HCT116 (cell line): ENCODE results near the gene SLC38A6. TPM values are rescaled to one million over a fixed set of nuclear protein-coding genes. Genes with fewer than 3 reads are reported as not detected.

ENCODE experiments used
- ATAC-seq: fragments of 200-7000 bp; cut with Tn5 transposase; 2 replicates; pipeline ENCODE4 v1.9.1; 2020; ENCODE audit warnings: mild to moderate bottlenecking, moderate library complexity
- BruUV-seq: library from RNA; stranded (reverse); fragments of 400-500 nt; replicated peaks from 2 replicates; lab custom pipeline; 2021; lab: Mats Ljungman, UMichigan
- CTCF ChIA-PET: fragments of 300-600 bp; sonication (Branson Sonifier 250); formaldehyde crosslinking; loops from one replicate; lab custom pipeline; 2021; ENCODE audit warnings: antibody characterized with exemption; lab: Charles Lee
- POLR2A ChIA-PET: fragments of 300-600, 350-600 bp; sonication (Branson Sonifier 250); formaldehyde crosslinking; loops from one replicate; lab custom pipeline; 2021; ENCODE audit warnings: antibody characterized with exemption; lab: Charles Lee
- RAD21 ChIA-PET, 2 experiments: fragments of 300-600 bp; sonication (Branson Sonifier 250); formaldehyde crosslinking; loops; one replicate each; lab custom pipeline; 2023; ENCODE audit warnings: low total read pairs in 2 of 2; ENCODE audit not compliant: uncharacterized antibody in 2 of 2, unreplicated experiment in 2 of 2, low non-redundant PET in 1 of 2; lab: Charles Lee
- DNase-seq: peaks from one replicate; pipeline ENCODE4 v3.0.0-alpha.2; 2010; ENCODE audit warnings: low read depth, low spot score
- H2AFZ ChIP-seq: fragments of 200-600 bp; shearing (Covaris generic), sonication (generic); 2 replicates; pipeline ENCODE4 v1.6.1; 2017; ENCODE audit warnings: low read depth, mixed run types, mixed read lengths, antibody characterized with exemption, low read length; ENCODE audit not compliant: poor library complexity, severe bottlenecking
- H3K27ac ChIP-seq: 2 replicates; pipeline ENCODE4 v1.5.1; 2012; ENCODE audit warnings: low read depth, low read length
- H3K27me3 ChIP-seq: fragments of 200-600 bp; sonication (generic); 2 replicates; pipeline ENCODE4 v1.6.1; 2016; ENCODE audit warnings: mixed run types, low read length, mixed read lengths; ENCODE audit not compliant: insufficient read depth
- H3K36me3 ChIP-seq, 2 experiments: fragments of 200-500 bp in 1 of 2; fragments of 200-600 bp in 1 of 2; sonication (Bioruptor generic) in 1 of 2; sonication (generic) in 1 of 2; 2 replicates each; pipeline versions ENCODE4 v1.5.1 to v1.6.1; 2014 to 2016; ENCODE audit warnings: low read length in 2 of 2, inconsistent platforms in 1 of 2, mixed read lengths in 1 of 2, mixed run types in 1 of 2; ENCODE audit not compliant: insufficient read depth in 2 of 2, control insufficient read depth in 1 of 2
- H3K4me1 ChIP-seq, 2 experiments: fragments of 200-600 bp in 1 of 2; sonication (generic) in 1 of 2; 2 replicates each; pipeline versions ENCODE4 v1.5.1 to v1.6.1; 2012 to 2017; ENCODE audit warnings: low read length in 2 of 2, inconsistent platforms in 1 of 2, mild to moderate bottlenecking in 1 of 2, mixed read lengths in 1 of 2, mixed run types in 1 of 2, moderate library complexity in 1 of 2; ENCODE audit not compliant: insufficient read depth in 2 of 2, control insufficient read depth in 1 of 2
- H3K4me2 ChIP-seq: fragments of 200-600 bp; sonication (generic); 2 replicates; pipeline ENCODE4 v1.6.1; 2017; ENCODE audit warnings: mixed run types, low read length, mixed read lengths
- H3K4me3 ChIP-seq, 2 experiments: fragments of 200-600 bp in 1 of 2; sonication (generic) in 1 of 2; replicated peaks in 1 of 2; 2 replicates each; pipeline ENCODE4 v1.5.1; 2011 to 2016; ENCODE audit warnings: low read length in 2 of 2, control low read depth in 1 of 2, low read depth in 1 of 2, mild to moderate bottlenecking in 1 of 2, mixed read lengths in 1 of 2, mixed run types in 1 of 2
- H3K79me2 ChIP-seq: fragments of 200-600 bp; sonication (generic); 2 replicates; pipeline ENCODE4 v1.6.1; 2017; ENCODE audit warnings: mild to moderate bottlenecking, mixed run types, low read length, moderate library complexity, mixed read lengths; ENCODE audit not compliant: insufficient read depth
- H3K9ac ChIP-seq: fragments of 200-600 bp; sonication (generic); 2 replicates; pipeline ENCODE4 v1.6.1; 2016; ENCODE audit warnings: low read length, mixed read lengths
- H3K9me2 ChIP-seq: fragments of 200-600 bp; sonication (generic), shearing (Covaris generic); 2 replicates; pipeline ENCODE4 v1.6.1; 2017; ENCODE audit warnings: mixed run types, mild to moderate bottlenecking, moderate library complexity; ENCODE audit not compliant: insufficient read depth
- H3K9me3 ChIP-seq, 2 experiments: fragments of 200-500 bp in 1 of 2; fragments of 200-600 bp in 1 of 2; sonication (Bioruptor generic) in 1 of 2; sonication (generic) in 1 of 2; 2 replicates each; pipeline ENCODE4 v1.6.1; 2014 to 2017; ENCODE audit warnings: low read length in 2 of 2, mixed read lengths in 2 of 2, inconsistent platforms in 1 of 2, low read depth in 1 of 2, mild to moderate bottlenecking in 1 of 2, mixed run types in 1 of 2, moderate library complexity in 1 of 2; ENCODE audit not compliant: control insufficient read depth in 1 of 2, insufficient read depth in 1 of 2
- H4K20me1 ChIP-seq: fragments of 200-600 bp; sonication (generic), shearing (Covaris generic); 2 replicates; pipeline ENCODE4 v1.6.1; 2017; ENCODE audit warnings: mixed run types, mild to moderate bottlenecking, moderate library complexity; ENCODE audit not compliant: insufficient read depth
- CBX3 ChIP-seq: IDR thresholded peaks from 2 replicates; pipeline ENCODE4 v1.6.1; 2012; ENCODE audit warnings: low read depth
- CEBPB ChIP-seq: IDR thresholded peaks from 2 replicates; pipeline ENCODE4 v1.6.1; 2012; ENCODE audit warnings: low read depth
- CTCF ChIP-seq, 3 experiments: fragments of 200-600 bp in 1 of 3; sonication (generic) in 1 of 3; IDR thresholded peaks in 2 of 3; conservative IDR thresholded peaks in 1 of 3; 2 replicates each; pipeline ENCODE4 v1.5.1; 2012 to 2017; ENCODE audit warnings: low read depth in 2 of 3, low read length in 2 of 3, antibody characterized with exemption in 1 of 3, borderline replicate concordance in 1 of 3, control low read depth in 1 of 3, mild to moderate bottlenecking in 1 of 3, mixed read lengths in 1 of 3, mixed run types in 1 of 3, moderate library complexity in 1 of 3; ENCODE audit not compliant: insufficient read depth in 1 of 3
- EGR1 ChIP-seq: IDR thresholded peaks from 2 replicates; pipeline ENCODE4 v1.6.1; 2012; ENCODE audit warnings: low read depth
- ELF1 ChIP-seq: IDR thresholded peaks from 2 replicates; pipeline ENCODE4 v1.6.1; 2012; ENCODE audit warnings: low read depth, borderline replicate concordance
- EZH2 ChIP-seq: fragments of 200-600 bp; sonication (generic); IDR thresholded peaks from 2 replicates; pipeline ENCODE4 v1.6.1; 2017; ENCODE audit warnings: antibody characterized with exemption, mixed run types
- EZH2phosphoT487 ChIP-seq: fragments of 200-600 bp; IDR thresholded peaks from 2 replicates; pipeline ENCODE4 v1.6.1; 2018; ENCODE audit warnings: antibody characterized with exemption, borderline replicate concordance
- FOSL1 ChIP-seq: IDR thresholded peaks from 2 replicates; pipeline ENCODE4 v1.6.1; 2012; ENCODE audit warnings: low read depth
- POLR2AphosphoS5 ChIP-seq: IDR thresholded peaks from 2 replicates; pipeline ENCODE4 v1.6.1; 2011; ENCODE audit warnings: mild to moderate bottlenecking, low read depth, low read length, moderate library complexity
- RAD21 ChIP-seq: IDR thresholded peaks from 2 replicates; pipeline ENCODE4 v1.6.1; 2012; ENCODE audit warnings: low read depth, mild to moderate bottlenecking
- SIN3A ChIP-seq: IDR thresholded peaks from 2 replicates; pipeline ENCODE4 v1.6.1; 2012; ENCODE audit warnings: low read depth
- SP1 ChIP-seq: IDR thresholded peaks from 2 replicates; pipeline ENCODE4 v1.6.1; 2012; ENCODE audit warnings: low read depth
- SRF ChIP-seq: IDR thresholded peaks from 2 replicates; pipeline ENCODE4 v1.6.1; 2012; ENCODE audit warnings: low read depth
- TCF7L2 ChIP-seq: IDR thresholded peaks from 2 replicates; pipeline ENCODE4 v1.7.0; 2011; ENCODE audit warnings: borderline replicate concordance, inconsistent platforms; ENCODE audit not compliant: insufficient read depth, insufficient read length; ENCODE audit errors: extremely low read depth
- ZFX ChIP-seq: fragments of 450-650 bp; IDR thresholded peaks from 2 replicates; pipeline ENCODE4 v1.6.1; 2017
- intact Hi-C: fragments of 100-400 bp; cut with micrococcal nuclease; formaldehyde crosslinking; loops from 2 replicates; pipeline ENCODE4 v1.10.0; 2022
- total RNA-seq: library from RNA; stranded (reverse); gene quantifications from one replicate; pipeline ENCODE4 v1.2.1, GENCODE V29; 2021; ENCODE audit not compliant: unreplicated experiment
- TF ChIP-seq, protein P1 (sequence below): IDR thresholded peaks from 2 replicates; pipeline ENCODE4 v1.6.1; 2012; ENCODE audit warnings: low read depth
- TF ChIP-seq, protein P2 (sequence below): IDR thresholded peaks from 2 replicates; pipeline ENCODE4 v1.6.1; 2012
- TF ChIP-seq, protein P3 (sequence below): IDR thresholded peaks from 2 replicates; pipeline ENCODE4 v1.6.1; 2011; ENCODE audit warnings: mild to moderate bottlenecking, low read length, moderate library complexity; ENCODE audit not compliant: insufficient replicate concordance; ENCODE audit errors: extremely low read depth

Gene SLC38A6
- total RNA-seq, 1 experiment from 2014 or later: 9.5 TPM

- TF ChIP-seq, protein P1, sequence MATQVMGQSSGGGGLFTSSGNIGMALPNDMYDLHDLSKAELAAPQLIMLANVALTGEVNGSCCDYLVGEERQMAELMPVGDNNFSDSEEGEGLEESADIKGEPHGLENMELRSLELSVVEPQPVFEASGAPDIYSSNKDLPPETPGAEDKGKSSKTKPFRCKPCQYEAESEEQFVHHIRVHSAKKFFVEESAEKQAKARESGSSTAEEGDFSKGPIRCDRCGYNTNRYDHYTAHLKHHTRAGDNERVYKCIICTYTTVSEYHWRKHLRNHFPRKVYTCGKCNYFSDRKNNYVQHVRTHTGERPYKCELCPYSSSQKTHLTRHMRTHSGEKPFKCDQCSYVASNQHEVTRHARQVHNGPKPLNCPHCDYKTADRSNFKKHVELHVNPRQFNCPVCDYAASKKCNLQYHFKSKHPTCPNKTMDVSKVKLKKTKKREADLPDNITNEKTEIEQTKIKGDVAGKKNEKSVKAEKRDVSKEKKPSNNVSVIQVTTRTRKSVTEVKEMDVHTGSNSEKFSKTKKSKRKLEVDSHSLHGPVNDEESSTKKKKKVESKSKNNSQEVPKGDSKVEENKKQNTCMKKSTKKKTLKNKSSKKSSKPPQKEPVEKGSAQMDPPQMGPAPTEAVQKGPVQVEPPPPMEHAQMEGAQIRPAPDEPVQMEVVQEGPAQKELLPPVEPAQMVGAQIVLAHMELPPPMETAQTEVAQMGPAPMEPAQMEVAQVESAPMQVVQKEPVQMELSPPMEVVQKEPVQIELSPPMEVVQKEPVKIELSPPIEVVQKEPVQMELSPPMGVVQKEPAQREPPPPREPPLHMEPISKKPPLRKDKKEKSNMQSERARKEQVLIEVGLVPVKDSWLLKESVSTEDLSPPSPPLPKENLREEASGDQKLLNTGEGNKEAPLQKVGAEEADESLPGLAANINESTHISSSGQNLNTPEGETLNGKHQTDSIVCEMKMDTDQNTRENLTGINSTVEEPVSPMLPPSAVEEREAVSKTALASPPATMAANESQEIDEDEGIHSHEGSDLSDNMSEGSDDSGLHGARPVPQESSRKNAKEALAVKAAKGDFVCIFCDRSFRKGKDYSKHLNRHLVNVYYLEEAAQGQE: no peak
- TF ChIP-seq, protein P2, sequence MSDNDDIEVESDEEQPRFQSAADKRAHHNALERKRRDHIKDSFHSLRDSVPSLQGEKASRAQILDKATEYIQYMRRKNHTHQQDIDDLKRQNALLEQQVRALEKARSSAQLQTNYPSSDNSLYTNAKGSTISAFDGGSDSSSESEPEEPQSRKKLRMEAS: no peak
- TF ChIP-seq SRF (no peak), FOSL1 (no peak)
These were observed 50.0 kb downstream of the SLC38A6 start (continued) for GRCh38 chr14:61031026-61031425.

DNA sequence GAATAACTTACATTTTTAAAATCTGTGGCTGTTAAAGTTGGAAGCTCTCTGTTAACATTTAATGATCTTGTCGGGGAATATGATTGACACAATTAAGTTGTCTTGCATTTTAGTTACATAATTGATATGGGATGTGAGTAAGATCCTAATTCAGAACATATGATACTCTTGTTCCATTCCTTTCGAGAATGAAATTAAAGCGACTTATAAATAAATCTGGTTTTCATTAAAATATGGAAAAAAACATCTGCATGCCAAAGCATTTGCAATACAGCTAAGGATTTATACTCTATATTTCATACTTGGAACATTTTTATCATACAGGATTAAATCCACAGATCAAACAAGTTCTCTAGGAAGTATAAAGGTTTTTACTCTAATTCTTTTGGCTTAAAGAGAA, 52.0 kb downstream of the SLC38A6 start:
- Histone ChIP-seq H4K20me1 (no peaks in the 10 kb centered on the region), H3K9me3 (no peaks in the 10 kb centered on the region), H3K79me2 (no peaks in the 10 kb centered on the region), H3K4me2 (no peak overlapping the region), H3K27ac (no peak overlapping the region), H3K4me1 (no peaks in the 10 kb centered on the region), H3K27me3 (no peaks in the 10 kb centered on the region), H3K4me3 (no peak overlapping the region), H3K9ac (no peak overlapping the region), H3K9me2 (0 out of 2 replicates have a peak, but pooled peaks cover under 1% of the 10 kb centered on the region), H2AFZ (no peak overlapping the region), H3K36me3 (no peaks in the 10 kb centered on the region)
- no peak for DNase-seq
- RAD21 ChIA-PET: no interaction called here
- BruUV-seq: no TSS peak
- TF ChIP-seq SRF (no peak), EGR1 (no peak), EZH2 (no peak), SIN3A (no peak), CEBPB (no peak), ELF1 (no peak), SP1 (no peak), TCF7L2 (no peak), EZH2phosphoT487 (no peak), FOSL1 (no peak), RAD21 (no peak), CBX3 (no peak), ZFX (no peak), CTCF (IDR thresholded peaks at IDR 0.05 in 2 of 3, conservative IDR thresholded peaks at IDR 0.05 in 1 of 3; ENCODE audit: borderline replicate concordance in 1 of 3, insufficient read depth in 1 of 3, low read depth in 2 of 3, low read length in 2 of 3) (no peak), POLR2AphosphoS5 (no peak)
- TF ChIP-seq, protein P2: no peak
- TF ChIP-seq, protein P3, sequence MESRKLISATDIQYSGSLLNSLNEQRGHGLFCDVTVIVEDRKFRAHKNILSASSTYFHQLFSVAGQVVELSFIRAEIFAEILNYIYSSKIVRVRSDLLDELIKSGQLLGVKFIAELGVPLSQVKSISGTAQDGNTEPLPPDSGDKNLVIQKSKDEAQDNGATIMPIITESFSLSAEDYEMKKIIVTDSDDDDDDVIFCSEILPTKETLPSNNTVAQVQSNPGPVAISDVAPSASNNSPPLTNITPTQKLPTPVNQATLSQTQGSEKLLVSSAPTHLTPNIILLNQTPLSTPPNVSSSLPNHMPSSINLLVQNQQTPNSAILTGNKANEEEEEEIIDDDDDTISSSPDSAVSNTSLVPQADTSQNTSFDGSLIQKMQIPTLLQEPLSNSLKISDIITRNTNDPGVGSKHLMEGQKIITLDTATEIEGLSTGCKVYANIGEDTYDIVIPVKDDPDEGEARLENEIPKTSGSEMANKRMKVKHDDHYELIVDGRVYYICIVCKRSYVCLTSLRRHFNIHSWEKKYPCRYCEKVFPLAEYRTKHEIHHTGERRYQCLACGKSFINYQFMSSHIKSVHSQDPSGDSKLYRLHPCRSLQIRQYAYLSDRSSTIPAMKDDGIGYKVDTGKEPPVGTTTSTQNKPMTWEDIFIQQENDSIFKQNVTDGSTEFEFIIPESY: no peak
- no peak for ATAC-seq
- intact Hi-C loops: no loop called here
- POLR2A ChIA-PET: no interaction called here
- CTCF ChIA-PET: interaction anchor here (0.6 kb wide), 1 partner anchor 426 kb away, joined by 3 read pairs; no protein-coding TSS in a partner anchor
